Fibroblast of lung (primary cell): ENCODE results near the gene HDAC2. TPM values are rescaled to one million over a fixed set of nuclear protein-coding genes. Genes with fewer than 3 reads are reported as not detected.

Experiments
- DNase-seq, 2 donors: peaks; one replicate each; pipeline versions ENCODE4 v3.0.0 to v3.0.0-alpha.2; 2010; ENCODE audit warnings: low read depth in 2 of 2
- H2AFZ ChIP-seq: 2 replicates; pipeline ENCODE4 v1.5.1; 2012; ENCODE audit warnings: low read length, control low read depth, inconsistent platforms
- H3K27ac ChIP-seq: 2 replicates; pipeline ENCODE4 v1.5.1; 2011; ENCODE audit warnings: low read length, control low read depth; ENCODE audit not compliant: insufficient read depth
- H3K27me3 ChIP-seq: 2 replicates; pipeline ENCODE4 v1.5.1; 2011; ENCODE audit warnings: mild to moderate bottlenecking, low read length; ENCODE audit not compliant: control insufficient read depth, insufficient read depth
- H3K36me3 ChIP-seq: 2 replicates; pipeline ENCODE4 v1.5.1; 2011; ENCODE audit warnings: low read length; ENCODE audit not compliant: control insufficient read depth, insufficient read depth
- H3K4me1 ChIP-seq: 2 replicates; pipeline ENCODE4 v1.5.1; 2011; ENCODE audit warnings: low read length; ENCODE audit not compliant: control insufficient read depth, insufficient read depth; ENCODE audit errors: extremely low read depth
- H3K4me2 ChIP-seq: 2 replicates; pipeline ENCODE4 v1.5.1; 2011; ENCODE audit warnings: low read length, control low read depth; ENCODE audit not compliant: insufficient read depth; ENCODE audit errors: extremely low read depth
- H3K4me3 ChIP-seq, 4 experiments: fragments of 200-600 bp in 1 of 4; sonication (generic) in 1 of 4; replicated peaks in 1 of 4; 2 replicates each; pipeline ENCODE4 v1.5.1; 2011 to 2016; ENCODE audit warnings: low read length in 4 of 4, low read depth in 3 of 4, mild to moderate bottlenecking in 3 of 4, control low read depth in 2 of 4, inconsistent platforms in 1 of 4, mixed read lengths in 1 of 4; ENCODE audit not compliant: insufficient read depth in 1 of 4; ENCODE audit errors: control extremely low read depth in 1 of 4
- H3K79me2 ChIP-seq: 2 replicates; pipeline ENCODE4 v1.5.1; 2012; ENCODE audit warnings: mild to moderate bottlenecking, low read length, inconsistent platforms; ENCODE audit not compliant: control insufficient read depth, insufficient read depth
- H3K9ac ChIP-seq: 2 replicates; pipeline ENCODE4 v1.5.1; 2011; ENCODE audit warnings: mild to moderate bottlenecking, low read length, control low read depth; ENCODE audit not compliant: insufficient read depth
- H3K9me3 ChIP-seq: 2 replicates; pipeline ENCODE4 v1.5.1; 2012; ENCODE audit warnings: low read depth, low read length; ENCODE audit not compliant: control insufficient read depth, insufficient read depth
- H4K20me1 ChIP-seq: 2 replicates; pipeline ENCODE4 v1.5.1; 2011; ENCODE audit warnings: low read length; ENCODE audit not compliant: control insufficient read depth, insufficient read depth; ENCODE audit errors: extremely low read depth
- CTCF ChIP-seq, 2 donors: IDR thresholded peaks in 1 of 2; conservative IDR thresholded peaks in 1 of 2; 1 replicate in 1 of 2; 2 replicates in 1 of 2; pipeline ENCODE4 v1.5.1; 2011 to 2012; ENCODE audit warnings: low read length in 2 of 2, control low read depth in 1 of 2, inconsistent platforms in 1 of 2, low read depth in 1 of 2, mild to moderate bottlenecking in 1 of 2
- EZH2 ChIP-seq: IDR thresholded peaks from 2 replicates; pipeline ENCODE4 v1.5.1; 2012; ENCODE audit warnings: low read length, control low read depth, mild to moderate bottlenecking; ENCODE audit errors: missing control alignments
- polyA plus RNA-seq, 2 donors: library from polyadenylated mRNA; depleted of rRNA in 1 of 2; stranded (reverse) in 1 of 2; unstranded in 1 of 2; fragments of >200 nt; gene quantifications; 2 replicates each; pipeline ENCODE4 v1.2.1, GENCODE V29; 2011 to 2012; ENCODE audit warnings: missing spikeins in 1 of 2
- total RNA-seq: library from RNA; depleted of rRNA; stranded (reverse); fragments of >200 nt; gene quantifications from 2 replicates; pipeline ENCODE4 v1.2.1, GENCODE V29; 2014

The HDAC2 gene
- total and polyA plus RNA-seq, 2 donors (not counting 1 experiment from before 2014, with no cell fraction given) = 64.9 to 155 TPM

- Histone ChIP-seq H2AFZ (no peak overlapping the region), H3K9me3 (no peaks in the 10 kb centered on the region), H3K27me3 (no peaks in the 10 kb centered on the region), H3K36me3 (no peaks in the 10 kb centered on the region), H3K79me2 (no peaks in the 10 kb centered on the region), H4K20me1 (no peaks in the 10 kb centered on the region), H3K4me3 (no peak overlapping the region), H3K4me2 (no peak overlapping the region), H3K27ac (no peak overlapping the region), H3K9ac (no peak overlapping the region), H3K4me1 (no peaks in the 10 kb centered on the region)
- DNase-seq = no peak
- no peak for TF ChIP-seq EZH2
- no peak for TF ChIP-seq CTCF (conservative IDR thresholded peaks at IDR 0.05 in 1 of 2, IDR thresholded peaks at IDR 0.05 in 1 of 2; ENCODE audit: low read depth in 1 of 2, low read length in 2 of 2)
These were observed 84.4 kb downstream of the HDAC2 start for GRCh38 chr6:113886512-113886911.

- H3K27me3 ChIP-seq = no peaks in the 10 kb centered on the region
- H3K4me1 ChIP-seq = no peaks in the 10 kb centered on the region
- H4K20me1 ChIP-seq = no peaks in the 10 kb centered on the region
- DNase-seq = no peak
- no peak overlapping the region for H3K27ac ChIP-seq
- no peaks in the 10 kb centered on the region for H3K79me2 ChIP-seq
- no peaks in the 10 kb centered on the region for H3K36me3 ChIP-seq
- H3K9ac ChIP-seq = no peak overlapping the region
- TF ChIP-seq CTCF (conservative IDR thresholded peaks at IDR 0.05 in 1 of 2, IDR thresholded peaks at IDR 0.05 in 1 of 2; ENCODE audit: low read depth in 1 of 2, low read length in 2 of 2) = no peak
- no peak for TF ChIP-seq EZH2
- H3K4me2 ChIP-seq = no peak overlapping the region
- no peak overlapping the region for H3K4me3 ChIP-seq
- no peaks in the 10 kb centered on the region for H3K9me3 ChIP-seq
- H2AFZ ChIP-seq = no peak overlapping the region
These were observed 86.9 kb downstream of the HDAC2 start for GRCh38 chr6:113884011-113884410.

Other genes with a start within 250 kb of the HDAC2 start
- 81.7 and 103 TPM in 2 replicates for gene MARCKS, start 113.8 kb downstream of the HDAC2 start, total RNA-seq
- gene MARCKS, start 113.8 kb downstream of the HDAC2 start, polyA plus RNA-seq = 115 and 121 TPM in 2 replicates